SK-N-SH treated with all-trans-retinoic acid at 6 μM for 48 hours (cell line): Measurements from ENCODE around the gene DNAI4.
"Not testable (repeated sequence)": the region's sequence is repeated elsewhere in the genome, so short reads cannot be mapped to it uniquely, and the experiment has no call there.

Experiments used
- ARNTL ChIP-seq: fragments of 450-650 bp; formaldehyde crosslinking; IDR thresholded peaks from 2 replicates; pipeline ENCODE4 v1.5.0; 2020; ENCODE audit warnings: low read depth, mild to moderate bottlenecking, moderate library complexity, borderline replicate concordance
- CREB5 ChIP-seq: fragments of 250-450 bp; sonication (Bioruptor Pico); IDR thresholded peaks from 2 replicates; pipeline ENCODE4 v1.5.1; 2020; ENCODE audit warnings: low read depth, mild to moderate bottlenecking, moderate library complexity
- ESRRG ChIP-seq: fragments of 250-450 bp; sonication (Bioruptor Pico); IDR thresholded peaks from 2 replicates; pipeline ENCODE4 v1.6.1; 2021; ENCODE audit warnings: mild to moderate bottlenecking
- OSR1 ChIP-seq: fragments of 250-450 bp; sonication (Bioruptor Pico); IDR thresholded peaks from 2 replicates; pipeline ENCODE4 v1.8.0; 2022; ENCODE audit warnings: moderate library complexity, mild to moderate bottlenecking, inconsistent platforms
- SNAI2 ChIP-seq: fragments of 250-450 bp; sonication (Bioruptor Pico); IDR thresholded peaks from 2 replicates; pipeline ENCODE4 v1.5.0; 2020; ENCODE audit warnings: mild to moderate bottlenecking, moderate library complexity
- TOX ChIP-seq: fragments of 250-450 bp; sonication (Bioruptor Pico); IDR thresholded peaks from 2 replicates; pipeline ENCODE4 v1.8.0; 2021; ENCODE audit warnings: mild to moderate bottlenecking, moderate library complexity, borderline replicate concordance
- ZC3H10 ChIP-seq: fragments of 250-450 bp; sonication (Bioruptor Pico); IDR thresholded peaks from 2 replicates; pipeline ENCODE4 v1.5.1; 2021; ENCODE audit warnings: mild to moderate bottlenecking, moderate library complexity
- ZFP3 ChIP-seq: fragments of 250-450 bp; sonication (Bioruptor Pico); IDR thresholded peaks from 2 replicates; pipeline ENCODE4 v1.5.0; 2020; ENCODE audit warnings: mild to moderate bottlenecking, moderate library complexity
- ZFP30 ChIP-seq: fragments of 450-650 bp; formaldehyde crosslinking; IDR thresholded peaks from 2 replicates; pipeline ENCODE4 v1.5.0; 2022; ENCODE audit warnings: mild to moderate bottlenecking, moderate library complexity
- ZNF565 ChIP-seq: fragments of 450-650 bp; formaldehyde crosslinking; conservative IDR thresholded peaks from 2 replicates; pipeline ENCODE4 v1.5.0; 2020; ENCODE audit warnings: low read depth, mild to moderate bottlenecking, moderate library complexity
- ZNF70 ChIP-seq: fragments of 450-650 bp; formaldehyde crosslinking; IDR thresholded peaks from 2 replicates; pipeline ENCODE4 v1.5.0; 2020; ENCODE audit warnings: mild to moderate bottlenecking, moderate library complexity
- TF ChIP-seq, protein P1 (sequence below): fragments of 250-450 bp; sonication (Bioruptor Pico); IDR thresholded peaks from 2 replicates; pipeline ENCODE4 v1.5.1; 2021; ENCODE audit warnings: mild to moderate bottlenecking, moderate library complexity

DNA sequence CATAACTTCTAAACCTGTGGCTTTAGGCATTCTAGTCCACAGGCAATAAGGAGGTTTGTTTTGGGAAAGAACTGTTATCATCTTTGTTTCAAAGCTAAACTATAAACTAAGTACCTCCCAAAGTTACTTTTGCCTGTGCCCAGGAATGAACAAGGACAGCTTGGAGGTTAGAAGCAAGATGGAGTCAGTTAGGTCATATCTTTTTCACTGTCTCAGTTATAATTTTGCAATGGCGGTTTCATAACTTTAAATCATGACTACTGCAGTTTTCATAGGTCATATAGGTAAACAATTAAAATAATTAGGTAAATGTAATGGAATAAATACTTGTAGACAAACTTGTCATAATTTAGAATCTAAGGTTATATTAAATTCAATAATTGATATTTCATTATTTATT, 9.5 kb downstream of the DNAI4 start:
- not testable (repeated sequence) for TF ChIP-seq ZNF70; ARNTL (CRISPR knock-in tag); CREB5 (CRISPR knock-in tag); ZC3H10 (CRISPR knock-in tag); SNAI2 (CRISPR knock-in tag); ZFP3 (CRISPR knock-in tag); ZFP30 (CRISPR knock-in tag); ZNF565 (CRISPR knock-in tag); TOX (CRISPR knock-in tag); ESRRG (CRISPR knock-in tag); OSR1 (CRISPR knock-in tag)
- TF ChIP-seq, protein P1, sequence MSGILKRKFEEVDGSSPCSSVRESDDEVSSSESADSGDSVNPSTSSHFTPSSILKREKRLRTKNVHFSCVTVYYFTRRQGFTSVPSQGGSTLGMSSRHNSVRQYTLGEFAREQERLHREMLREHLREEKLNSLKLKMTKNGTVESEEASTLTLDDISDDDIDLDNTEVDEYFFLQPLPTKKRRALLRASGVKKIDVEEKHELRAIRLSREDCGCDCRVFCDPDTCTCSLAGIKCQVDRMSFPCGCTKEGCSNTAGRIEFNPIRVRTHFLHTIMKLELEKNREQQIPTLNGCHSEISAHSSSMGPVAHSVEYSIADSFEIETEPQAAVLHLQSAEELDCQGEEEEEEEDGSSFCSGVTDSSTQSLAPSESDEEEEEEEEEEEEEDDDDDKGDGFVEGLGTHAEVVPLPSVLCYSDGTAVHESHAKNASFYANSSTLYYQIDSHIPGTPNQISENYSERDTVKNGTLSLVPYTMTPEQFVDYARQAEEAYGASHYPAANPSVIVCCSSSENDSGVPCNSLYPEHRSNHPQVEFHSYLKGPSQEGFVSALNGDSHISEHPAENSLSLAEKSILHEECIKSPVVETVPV (CRISPR knock-in tag), result not testable (repeated sequence)
